ENCODE data around the gene EXO5.

DNA sequence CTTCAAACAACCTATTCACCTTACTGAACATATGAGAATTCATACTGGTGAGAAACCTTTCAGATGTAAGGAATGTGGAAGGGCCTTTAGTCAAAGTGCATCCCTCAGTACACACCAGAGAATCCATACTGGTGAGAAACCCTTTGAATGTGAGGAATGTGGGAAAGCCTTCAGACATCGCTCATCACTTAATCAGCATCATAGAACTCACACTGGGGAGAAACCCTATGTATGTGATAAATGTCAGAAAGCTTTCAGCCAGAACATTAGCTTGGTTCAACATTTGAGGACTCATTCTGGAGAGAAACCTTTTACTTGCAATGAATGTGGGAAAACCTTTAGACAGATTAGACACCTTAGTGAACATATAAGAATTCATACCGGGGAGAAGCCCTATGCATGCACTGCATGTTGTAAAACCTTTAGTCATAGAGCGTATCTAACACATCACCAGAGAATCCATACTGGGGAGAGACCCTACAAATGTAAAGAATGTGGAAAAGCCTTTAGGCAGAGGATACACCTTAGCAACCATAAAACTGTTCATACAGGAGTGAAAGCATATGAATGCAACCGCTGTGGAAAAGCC is 13.2 kb upstream of the EXO5 start:
- TF ChIP-seq, protein P1, sequence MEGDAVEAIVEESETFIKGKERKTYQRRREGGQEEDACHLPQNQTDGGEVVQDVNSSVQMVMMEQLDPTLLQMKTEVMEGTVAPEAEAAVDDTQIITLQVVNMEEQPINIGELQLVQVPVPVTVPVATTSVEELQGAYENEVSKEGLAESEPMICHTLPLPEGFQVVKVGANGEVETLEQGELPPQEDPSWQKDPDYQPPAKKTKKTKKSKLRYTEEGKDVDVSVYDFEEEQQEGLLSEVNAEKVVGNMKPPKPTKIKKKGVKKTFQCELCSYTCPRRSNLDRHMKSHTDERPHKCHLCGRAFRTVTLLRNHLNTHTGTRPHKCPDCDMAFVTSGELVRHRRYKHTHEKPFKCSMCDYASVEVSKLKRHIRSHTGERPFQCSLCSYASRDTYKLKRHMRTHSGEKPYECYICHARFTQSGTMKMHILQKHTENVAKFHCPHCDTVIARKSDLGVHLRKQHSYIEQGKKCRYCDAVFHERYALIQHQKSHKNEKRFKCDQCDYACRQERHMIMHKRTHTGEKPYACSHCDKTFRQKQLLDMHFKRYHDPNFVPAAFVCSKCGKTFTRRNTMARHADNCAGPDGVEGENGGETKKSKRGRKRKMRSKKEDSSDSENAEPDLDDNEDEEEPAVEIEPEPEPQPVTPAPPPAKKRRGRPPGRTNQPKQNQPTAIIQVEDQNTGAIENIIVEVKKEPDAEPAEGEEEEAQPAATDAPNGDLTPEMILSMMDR (IDR thresholded peaks at IDR 0.05) = no peak
- TF ChIP-seq POLR2A (IDR thresholded peaks at IDR 0.05) = no peak

Measured in testis (tissue), 2 donors.